ENCODE measurements around the gene MYZAP. TPM values are rescaled to one million over a fixed set of nuclear protein-coding genes. Genes with fewer than 3 reads are reported as not detected.

MYZAP gene
- polyA plus RNA-seq, 1 donor (not counting 4 experiments of a cell fraction or from before 2014, with no cell fraction given), result 1.8 TPM

DNA sequence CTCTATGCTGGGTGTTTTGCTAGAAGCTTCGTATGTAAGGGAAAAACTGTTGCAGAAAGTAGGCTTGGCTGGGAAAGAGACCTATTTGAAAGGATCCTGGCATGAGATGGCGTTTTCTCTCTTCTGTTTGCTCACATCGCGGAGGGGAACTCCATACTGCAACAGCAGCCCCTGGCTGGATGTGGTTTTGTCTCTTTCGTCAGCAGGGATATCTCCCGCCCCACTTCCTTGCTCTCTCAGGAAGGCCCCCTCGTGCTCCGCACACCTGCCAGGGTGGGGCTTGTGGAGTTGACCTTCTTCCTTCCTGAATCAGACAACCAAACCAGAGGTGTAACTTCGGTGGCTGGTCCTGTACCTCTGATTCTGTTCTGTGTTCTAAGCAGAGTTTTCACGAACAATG is 26.4 kb upstream of the MYZAP start:
- peak overlapping the region; percentile 20 for H3K4me2 ChIP-seq (ENCODE audit: control insufficient read depth, extremely low read depth, insufficient read depth, low read depth, low read length)
- no peak overlapping the region for H3K27ac ChIP-seq (ENCODE audit: control insufficient read depth, insufficient read depth, low read length)
- no peaks in the 10 kb centered on the region for H3K9me3 ChIP-seq (ENCODE audit: control insufficient read depth, low read depth, low read length)
- DNase-seq (ENCODE audit: low read depth, low spot score) (no peak), FAIRE-seq (peak; percentile 71)
- no peaks in the 10 kb centered on the region for H3K9me1 ChIP-seq (ENCODE audit: control insufficient read depth, extremely low read depth, insufficient read depth, low read length)
- dilution Hi-C loops (cut with MboI; ENCODE audit: extremely low pct_ligation_motif_present, low sequenced_read_pairs), result no loop called here
- no peak overlapping the region for H3K9ac ChIP-seq (ENCODE audit: control insufficient read depth, extremely low read depth, insufficient read depth, low read length)
- H3K79me2 ChIP-seq (ENCODE audit: control insufficient read depth, insufficient read depth, low read length), result no peaks in the 10 kb centered on the region
- peaks cover 22% of the 10 kb centered on the region for H3K4me1 ChIP-seq (ENCODE audit: control insufficient read depth, extremely low read depth, insufficient read depth, low read length)
- H4K20me1 ChIP-seq (ENCODE audit: control insufficient read depth, extremely low read depth, insufficient read depth, low read length), result no peaks in the 10 kb centered on the region
- H2AFZ ChIP-seq (ENCODE audit: control insufficient read depth, low read length), result peak overlapping the region; percentile 4
- H3K4me3 ChIP-seq (ENCODE audit: control insufficient read depth in 2 of 3, extremely low read depth in 1 of 3, insufficient read depth in 2 of 3, low read depth in 1 of 3, low read length in 3 of 3), result no peak overlapping the region
- no peak for TF ChIP-seq EZH2 (IDR thresholded peaks at IDR 0.05; ENCODE audit: low read length)
- TF ChIP-seq, protein P1, sequence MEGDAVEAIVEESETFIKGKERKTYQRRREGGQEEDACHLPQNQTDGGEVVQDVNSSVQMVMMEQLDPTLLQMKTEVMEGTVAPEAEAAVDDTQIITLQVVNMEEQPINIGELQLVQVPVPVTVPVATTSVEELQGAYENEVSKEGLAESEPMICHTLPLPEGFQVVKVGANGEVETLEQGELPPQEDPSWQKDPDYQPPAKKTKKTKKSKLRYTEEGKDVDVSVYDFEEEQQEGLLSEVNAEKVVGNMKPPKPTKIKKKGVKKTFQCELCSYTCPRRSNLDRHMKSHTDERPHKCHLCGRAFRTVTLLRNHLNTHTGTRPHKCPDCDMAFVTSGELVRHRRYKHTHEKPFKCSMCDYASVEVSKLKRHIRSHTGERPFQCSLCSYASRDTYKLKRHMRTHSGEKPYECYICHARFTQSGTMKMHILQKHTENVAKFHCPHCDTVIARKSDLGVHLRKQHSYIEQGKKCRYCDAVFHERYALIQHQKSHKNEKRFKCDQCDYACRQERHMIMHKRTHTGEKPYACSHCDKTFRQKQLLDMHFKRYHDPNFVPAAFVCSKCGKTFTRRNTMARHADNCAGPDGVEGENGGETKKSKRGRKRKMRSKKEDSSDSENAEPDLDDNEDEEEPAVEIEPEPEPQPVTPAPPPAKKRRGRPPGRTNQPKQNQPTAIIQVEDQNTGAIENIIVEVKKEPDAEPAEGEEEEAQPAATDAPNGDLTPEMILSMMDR (optimal IDR thresholded peaks at IDR 0.05 in 1 of 3, IDR thresholded peaks at IDR 0.05 in 1 of 3, conservative IDR thresholded peaks at IDR 0.05 in 1 of 3; ENCODE audit: extremely low read depth in 1 of 3, insufficient read depth in 2 of 3, low read length in 3 of 3), result no peak
- H3K36me3 ChIP-seq (ENCODE audit: control insufficient read depth in 2 of 2, extremely low read depth in 1 of 2, insufficient read depth in 2 of 2, low read length in 2 of 2), result no peaks in the 10 kb centered on the region
- H3K27me3 ChIP-seq (ENCODE audit: control insufficient read depth, extremely low read depth, insufficient read depth, low read length), result no peaks in the 10 kb centered on the region

DNA sequence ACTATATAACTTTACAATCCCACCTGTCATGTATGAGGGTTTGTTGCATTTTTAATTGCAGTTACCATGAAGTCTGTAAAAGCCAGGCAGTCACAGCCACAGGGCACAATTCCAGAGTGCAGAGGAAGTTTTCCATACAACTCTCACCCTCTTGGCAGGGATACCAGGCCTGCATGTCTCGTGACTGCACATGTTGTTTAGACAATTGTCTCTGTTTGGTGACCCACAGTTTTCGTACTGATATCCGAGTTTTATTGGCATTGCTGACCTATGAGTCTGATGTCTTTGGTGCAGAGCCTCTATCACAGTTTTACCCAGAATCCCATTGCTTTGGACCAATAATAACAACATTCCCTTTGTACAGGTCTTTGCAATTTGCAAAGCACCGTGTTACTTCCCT is 24.9 kb upstream of the MYZAP start:
- no peaks in the 10 kb centered on the region for H3K79me2 ChIP-seq (ENCODE audit: control insufficient read depth, insufficient read depth, low read length)
- no peaks in the 10 kb centered on the region for H4K20me1 ChIP-seq (ENCODE audit: control insufficient read depth, extremely low read depth, insufficient read depth, low read length)
- H3K4me2 ChIP-seq (ENCODE audit: control insufficient read depth, extremely low read depth, insufficient read depth, low read depth, low read length), result no peak overlapping the region
- no peak overlapping the region for H2AFZ ChIP-seq (ENCODE audit: control insufficient read depth, low read length)
- no peak overlapping the region for H3K9ac ChIP-seq (ENCODE audit: control insufficient read depth, extremely low read depth, insufficient read depth, low read length)
- no peak for DNase-seq (ENCODE audit: low read depth, low spot score)
- H3K9me1 ChIP-seq (ENCODE audit: control insufficient read depth, extremely low read depth, insufficient read depth, low read length), result no peaks in the 10 kb centered on the region
- peaks cover 30% of the 10 kb centered on the region for H3K4me1 ChIP-seq (ENCODE audit: control insufficient read depth, extremely low read depth, insufficient read depth, low read length)
- no peak overlapping the region for H3K4me3 ChIP-seq (ENCODE audit: control insufficient read depth in 2 of 3, extremely low read depth in 1 of 3, insufficient read depth in 2 of 3, low read depth in 1 of 3, low read length in 3 of 3)
- dilution Hi-C loops (cut with MboI; ENCODE audit: extremely low pct_ligation_motif_present, low sequenced_read_pairs), result no loop called here
- no peak for TF ChIP-seq EZH2 (IDR thresholded peaks at IDR 0.05; ENCODE audit: low read length)
- TF ChIP-seq, protein P1 (optimal IDR thresholded peaks at IDR 0.05 in 1 of 3, IDR thresholded peaks at IDR 0.05 in 1 of 3, conservative IDR thresholded peaks at IDR 0.05 in 1 of 3; ENCODE audit: extremely low read depth in 1 of 3, insufficient read depth in 2 of 3, low read length in 3 of 3), result no peak
- no peaks in the 10 kb centered on the region for H3K27me3 ChIP-seq (ENCODE audit: control insufficient read depth, extremely low read depth, insufficient read depth, low read length)
- H3K27ac ChIP-seq (ENCODE audit: control insufficient read depth, insufficient read depth, low read length), result no peak overlapping the region
- H3K36me3 ChIP-seq (ENCODE audit: control insufficient read depth in 2 of 2, extremely low read depth in 1 of 2, insufficient read depth in 2 of 2, low read length in 2 of 2), result no peaks in the 10 kb centered on the region
- H3K9me3 ChIP-seq (ENCODE audit: control insufficient read depth, low read depth, low read length), result no peaks in the 10 kb centered on the region
- FAIRE-seq, result no peak
